CD4-positive, alpha-beta T cell (primary cell): ENCODE measurements around the gene ARMC8. TPM values are rescaled to one million over a fixed set of nuclear protein-coding genes. Genes with fewer than 3 reads are reported as not detected.

Source experiments
- ATAC-seq: fragments of 200-7000 bp; cut with Tn5 transposase; one replicate; pipeline ENCODE4 v1.10.0; 2022; ENCODE audit warnings: mild to moderate bottlenecking; ENCODE audit not compliant: poor library complexity
- CTCF ChIA-PET: fragments of 350-600 bp; sonication (Branson Sonifier 250); formaldehyde crosslinking; loops from one replicate; lab custom pipeline; 2021; ENCODE audit warnings: antibody characterized with exemption, inconsistent platforms; lab: Charles Lee
- POLR2A ChIA-PET: fragments of 350-600 bp; sonication (Branson Sonifier 250); formaldehyde crosslinking; loops from one replicate; lab custom pipeline; 2021; ENCODE audit warnings: antibody characterized with exemption, inconsistent platforms; lab: Charles Lee
- DNase-seq, 14 experiments: peaks; one replicate each; pipeline ENCODE4 v3.0.0-alpha.2; 2013 to 2020; ENCODE audit warnings: mixed read lengths in 2 of 14
- H3K27ac ChIP-seq, 2 donors: one replicate each; pipeline versions ENCODE4 v1.5.1 to v1.7.0; 2013; ENCODE audit warnings: low read length in 2 of 2, low read depth in 1 of 2, mild to moderate bottlenecking in 1 of 2
- H3K27me3 ChIP-seq, 2 experiments: 1 replicate in 1 of 2; 2 replicates in 1 of 2; pipeline versions ENCODE4 v1.6.1 to v1.7.0; 2013; ENCODE audit warnings: low read length in 2 of 2, control low read depth in 1 of 2, mild to moderate bottlenecking in 1 of 2, moderate library complexity in 1 of 2; ENCODE audit not compliant: insufficient read depth in 2 of 2, control insufficient read depth in 1 of 2
- H3K36me3 ChIP-seq: one replicate; pipeline ENCODE4 v1.6.1; 2013; ENCODE audit warnings: low read length, control low read depth; ENCODE audit not compliant: insufficient read depth
- H3K4me1 ChIP-seq: one replicate; pipeline ENCODE4 v1.6.1; 2013; ENCODE audit warnings: low read length, control low read depth; ENCODE audit not compliant: insufficient read depth
- H3K4me3 ChIP-seq: one replicate; pipeline ENCODE4 v1.5.1; 2013; ENCODE audit warnings: mild to moderate bottlenecking, low read length, moderate library complexity
- H3K9me3 ChIP-seq, 2 experiments: 1 replicate in 1 of 2; 2 replicates in 1 of 2; pipeline versions ENCODE4 v1.6.1 to v1.7.0; 2013; ENCODE audit warnings: low read length in 2 of 2, mild to moderate bottlenecking in 2 of 2, control low read depth in 1 of 2, moderate library complexity in 1 of 2; ENCODE audit not compliant: control insufficient read depth in 1 of 2, insufficient read depth in 1 of 2
- H3K27ac Mint-ChIP-seq: one replicate; pipeline ENCODE4 v1.8.0; 2020; ENCODE audit warnings: mixed read lengths
- H3K27me3 Mint-ChIP-seq: one replicate; pipeline ENCODE4 v1.8.0; 2021; ENCODE audit warnings: mixed read lengths
- H3K36me3 Mint-ChIP-seq: one replicate; pipeline ENCODE4 v1.8.0; 2021; ENCODE audit warnings: low read depth, mixed read lengths
- H3K4me1 Mint-ChIP-seq: one replicate; pipeline ENCODE4 v1.8.0; 2021; ENCODE audit warnings: low read depth, mixed read lengths
- H3K4me3 Mint-ChIP-seq: one replicate; pipeline ENCODE4 v1.8.0; 2020; ENCODE audit warnings: mild to moderate bottlenecking, mixed read lengths
- H3K9me3 Mint-ChIP-seq: one replicate; pipeline ENCODE4 v1.8.0; 2020; ENCODE audit warnings: mixed read lengths
- CTCF ChIP-seq: fragments of 200-600 bp; IDR thresholded peaks from one replicate; pipeline ENCODE4 v1.8.0; 2022; ENCODE audit warnings: antibody characterized with exemption, mild to moderate bottlenecking
- intact Hi-C, 2 experiments: fragments of 100-400 bp; cut with DNase I in 1 of 2; cut with micrococcal nuclease in 1 of 2; formaldehyde crosslinking; loops; one replicate each; pipeline versions ENCODE4 v1.15.1 to v1.9.0; 2023 to 2025; cut with DNase I, micrococcal nuclease
- total RNA-seq, 174 experiments: library from RNA in 2 of 174; stranded (reverse) in 2 of 174; gene quantifications; one replicate each; pipeline ENCODE4 v1.2.3 and lab custom pipeline; 2021 to 2026

The ARMC8 gene
- total RNA-seq, 2 experiments from 2014 or later = 62.8 to 62.9 TPM

GRCh38 chr3:138284957-138285477 lies 97.9 kb downstream of the ARMC8 start:
- H3K27ac ChIP-seq = no peak overlapping the region
- peaks cover 40% of the 10 kb centered on the region for H3K36me3 Mint-ChIP-seq
- no peaks in the 10 kb centered on the region for H3K4me1 ChIP-seq
- TF ChIP-seq CTCF = no peak
- H3K9me3 Mint-ChIP-seq = no peaks in the 10 kb centered on the region
- peaks cover 54% of the 10 kb centered on the region for H3K36me3 ChIP-seq
- H3K9me3 ChIP-seq = no peaks in the 10 kb centered on the region
- H3K4me1 Mint-ChIP-seq = peaks cover 4% of the 10 kb centered on the region
- DNase-seq (no peak), ATAC-seq (no peak)
- ChIA-PET POLR2A (interaction anchor here (0.6 kb wide), 1 partner anchor 82 kb away, joined by 3 read pairs; no protein-coding TSS in a partner anchor), CTCF (no interaction called here)
- intact Hi-C loops = no loop called here
- H3K27ac Mint-ChIP-seq = no peak overlapping the region
- H3K4me3 Mint-ChIP-seq = no peak overlapping the region
- H3K27me3 Mint-ChIP-seq = no peaks in the 10 kb centered on the region
- no peaks in the 10 kb centered on the region for H3K27me3 ChIP-seq
- H3K4me3 ChIP-seq = no peak overlapping the region

GRCh38 chr3:138289260-138289659 lies 102.2 kb downstream of the ARMC8 start:
- H3K27ac ChIP-seq = no peak overlapping the region
- DNase-seq = no peak
- no peaks in the 10 kb centered on the region for H3K4me1 Mint-ChIP-seq
- no peak overlapping the region for H3K27ac Mint-ChIP-seq
- no peak for TF ChIP-seq CTCF
- H3K36me3 ChIP-seq = peaks cover 81% of the 10 kb centered on the region
- H3K4me3 Mint-ChIP-seq = no peak overlapping the region
- intact Hi-C loops = no loop called here
- peaks cover 52% of the 10 kb centered on the region for H3K36me3 Mint-ChIP-seq
- no peaks in the 10 kb centered on the region for H3K9me3 Mint-ChIP-seq
- H3K4me1 ChIP-seq = no peaks in the 10 kb centered on the region
- POLR2A ChIA-PET = no interaction called here
- no peak overlapping the region for H3K4me3 ChIP-seq
- no peak for ATAC-seq
- no peaks in the 10 kb centered on the region for H3K27me3 ChIP-seq
- H3K27me3 Mint-ChIP-seq = no peaks in the 10 kb centered on the region
- CTCF ChIA-PET = no interaction called here
- no peaks in the 10 kb centered on the region for H3K9me3 ChIP-seq

GRCh38 chr3:138289701-138290100 lies 102.6 kb downstream of the ARMC8 start:
- H3K27me3 Mint-ChIP-seq = no peaks in the 10 kb centered on the region
- peaks cover 56% of the 10 kb centered on the region for H3K36me3 Mint-ChIP-seq
- no peaks in the 10 kb centered on the region for H3K4me1 ChIP-seq
- no peaks in the 10 kb centered on the region for H3K4me1 Mint-ChIP-seq
- intact Hi-C loops = no loop called here
- TF ChIP-seq CTCF = no peak
- H3K27ac Mint-ChIP-seq = no peak overlapping the region
- no peak overlapping the region for H3K4me3 Mint-ChIP-seq
- H3K9me3 Mint-ChIP-seq = no peaks in the 10 kb centered on the region
- no peak overlapping the region for H3K4me3 ChIP-seq
- peaks cover 77% of the 10 kb centered on the region for H3K36me3 ChIP-seq
- no peaks in the 10 kb centered on the region for H3K27me3 ChIP-seq
- ATAC-seq = no peak
- no peak overlapping the region for H3K27ac ChIP-seq
- DNase-seq = no peak
- H3K9me3 ChIP-seq = no peaks in the 10 kb centered on the region
- ChIA-PET POLR2A (no interaction called here), CTCF (no interaction called here)
